Measurements from ENCODE around the gene ISCA1.

The ISCA1 gene

GRCh38 chr9:86282979-86283535, 719 bp upstream of the ISCA1 start:
- no peak for DNase-seq

GRCh38 chr9:86281593-86282076, 703 bp downstream of the ISCA1 start:
- DNase-seq: no peak

- no peak for DNase-seq
These were observed 1.8 kb downstream of the ISCA1 start for GRCh38 chr9:86280580-86280979.

- no peak for DNase-seq
These were observed 2.5 kb downstream of the ISCA1 start for GRCh38 chr9:86279839-86280238.

GRCh38 chr9:86277072-86277471, 5.3 kb downstream of the ISCA1 start:
- no peak for DNase-seq

- DNase-seq: no peak
These were observed 6.4 kb downstream of the ISCA1 start for GRCh38 chr9:86275962-86276361.

GRCh38 chr9:86274821-86275643, 7.3 kb downstream of the ISCA1 start:
- no peak for DNase-seq

GRCh38 chr9:86272221-86272620, 10.1 kb downstream of the ISCA1 start:
- no peak for DNase-seq

- no peak for DNase-seq
These were observed 18.5 kb downstream of the ISCA1 start for GRCh38 chr9:86263876-86264275.

- no peak for DNase-seq
These were observed 19.8 kb downstream of the ISCA1 start for GRCh38 chr9:86262492-86262891.

GRCh38 chr9:86259557-86259956, 22.8 kb downstream of the ISCA1 start, which contains the start of gene C9orf153:
Gene C9orf153 (minus strand): TSS chr9:86259657. CDS start chr9:86229603, 30,054 bp downstream.
- no peak for DNase-seq

- no peak for DNase-seq
These were observed 24.9 kb downstream of the ISCA1 start for GRCh38 chr9:86257391-86257790.

- no peak for DNase-seq
These were observed 25.7 kb downstream of the ISCA1 start for GRCh38 chr9:86256653-86257052.

- DNase-seq: no peak
These were observed 28.8 kb downstream of the ISCA1 start for GRCh38 chr9:86253577-86253976.

GRCh38 chr9:86252870-86253269, 29.5 kb downstream of the ISCA1 start:
- DNase-seq: no peak

- no peak for DNase-seq
These were observed 32.2 kb downstream of the ISCA1 start for GRCh38 chr9:86250123-86250522.

GRCh38 chr9:86248746-86249145, 33.6 kb downstream of the ISCA1 start:
- DNase-seq: no peak

- DNase-seq: no peak
These were observed 35.6 kb downstream of the ISCA1 start for GRCh38 chr9:86246752-86247161.

- no peak for DNase-seq
These were observed 40.3 kb downstream of the ISCA1 start for GRCh38 chr9:86242071-86242470.

GRCh38 chr9:86241216-86241615, 41.1 kb downstream of the ISCA1 start:
- no peak for DNase-seq

GRCh38 chr9:86238861-86239770, 43.2 kb downstream of the ISCA1 start:
- no peak for DNase-seq

GRCh38 chr9:86230858-86231257, 51.5 kb downstream of the ISCA1 start:
- DNase-seq: no peak

GRCh38 chr9:86222667-86223066, 59.7 kb downstream of the ISCA1 start:
- DNase-seq: no peak
